Stimulated activated CD4-positive, alpha-beta T cell treated with anti-CD3 and anti-CD28 coated beads, TNF-alpha, amount 100 ng/mL, for 1 hour (primary cell): ENCODE results near the gene PLCH2.

Experiments used
- DNase-seq, 3 donors: peaks; one replicate each; pipeline ENCODE4 v3.0.0-alpha.2; 2020; ENCODE audit warnings: low read depth in 3 of 3, low spot score in 1 of 3

PLCH2 gene

GRCh38 chr1:2459757-2460156 lies 16.3 kb upstream of the PLCH2 start:
- DNase-seq: no peak

- no peak for DNase-seq
Observed at GRCh38 chr1:2460203-2460602, 15.9 kb upstream of the PLCH2 start.

GRCh38 chr1:2460996-2461751 lies 14.9 kb upstream of the PLCH2 start:
- DNase-seq: no peak

DNA sequence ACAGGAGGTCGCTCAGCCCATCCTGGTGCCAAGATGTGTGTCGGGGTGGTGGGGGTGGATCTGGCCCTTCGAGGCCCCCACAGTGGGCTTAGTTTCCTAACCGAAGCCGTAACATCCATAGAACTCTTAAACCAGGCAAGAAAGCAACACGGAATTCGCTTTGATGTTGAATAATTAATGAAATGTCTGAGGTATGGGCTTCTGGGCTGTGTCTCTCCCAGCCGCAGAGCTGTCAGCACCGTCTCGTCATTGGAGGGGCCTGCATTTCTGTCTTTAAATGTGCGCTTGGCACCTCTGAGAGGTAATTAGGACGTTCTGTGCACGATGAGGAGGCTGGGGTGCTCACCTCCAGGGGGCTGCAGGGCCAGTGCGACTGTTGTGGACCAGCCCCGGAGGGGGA lies 13.3 kb upstream of the PLCH2 start:
- DNase-seq: no peak

DNA sequence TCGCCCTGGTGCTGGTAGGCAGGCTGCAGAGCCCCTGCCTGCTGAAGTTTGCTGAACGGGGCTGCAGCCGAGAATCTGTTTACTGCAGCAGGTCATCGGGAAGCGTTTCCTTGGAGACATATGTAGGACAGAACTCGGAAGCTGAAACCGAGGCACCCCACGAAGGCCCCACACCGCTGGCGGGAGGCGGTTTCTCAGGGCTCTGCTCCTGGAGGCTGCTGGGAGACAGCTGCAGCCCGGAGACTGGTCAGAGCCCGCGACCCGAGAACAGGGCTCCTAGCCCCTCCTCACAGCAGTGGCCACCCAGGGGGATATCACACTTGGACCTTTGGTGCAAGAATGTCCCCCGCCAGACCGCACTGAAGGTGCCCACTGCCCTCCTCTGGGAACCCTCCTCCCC lies 12.7 kb upstream of the PLCH2 start:
- no peak for DNase-seq

GRCh38 chr1:2465371-2466269 lies 10.5 kb upstream of the PLCH2 start:
- DNase-seq: no peak

DNA sequence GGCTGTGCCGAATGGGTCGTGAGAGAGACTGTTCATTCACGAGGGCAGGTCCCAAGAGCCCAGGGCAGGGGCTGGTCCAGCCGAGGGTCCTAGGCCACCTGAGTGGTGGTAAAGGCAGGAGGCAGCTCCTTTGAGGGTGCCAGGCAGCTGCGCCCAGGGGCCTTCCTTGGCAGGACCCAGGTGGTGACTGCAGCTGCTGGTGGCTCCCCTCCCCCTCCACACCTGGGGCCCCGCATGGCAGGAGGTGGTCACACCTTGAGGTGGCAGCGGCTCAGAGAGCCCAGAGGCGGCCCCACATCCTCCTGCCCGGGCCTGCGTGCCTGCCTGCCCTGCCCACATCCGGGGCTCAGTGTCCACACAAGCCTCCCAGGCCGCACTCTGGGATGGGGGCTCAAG lies 9.8 kb upstream of the PLCH2 start:
- no peak for DNase-seq

DNA sequence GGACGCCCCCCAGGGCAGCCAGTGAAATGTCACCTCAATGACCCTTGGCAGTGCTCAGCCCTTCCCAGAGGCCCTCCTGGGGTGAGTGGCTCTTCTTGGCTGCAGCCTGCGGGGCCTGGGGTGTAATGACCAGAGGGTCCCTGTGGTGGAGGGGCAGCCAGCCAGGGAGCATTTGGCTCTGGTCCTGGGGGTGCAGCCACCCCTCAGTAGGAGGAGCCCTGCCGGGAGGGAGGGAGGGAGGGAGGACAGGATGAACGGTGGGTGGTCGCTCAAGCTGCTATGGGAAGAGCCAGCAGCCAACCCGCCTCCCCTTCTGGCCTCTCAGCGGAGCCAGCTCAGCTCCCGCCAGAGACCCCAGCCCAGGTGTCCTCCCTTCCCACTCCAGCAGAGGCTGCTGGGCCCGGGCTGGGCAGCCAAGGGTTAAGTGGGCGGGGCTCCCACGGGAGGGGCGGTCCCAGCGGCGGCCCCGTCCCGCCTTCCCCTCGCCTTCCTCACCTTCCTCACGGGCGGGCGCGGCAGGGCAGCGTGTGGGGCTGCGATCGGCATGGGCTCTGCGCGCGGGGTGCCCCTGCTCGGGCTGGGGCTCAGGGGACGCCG lies 9.0 kb upstream of the PLCH2 start:
- DNase-seq: peak in 1 of 3 donors; percentile 22

GRCh38 chr1:2468041-2468472 lies 8.0 kb upstream of the PLCH2 start:
- DNase-seq: peak in 1 of 3 donors; percentile 22

GRCh38 chr1:2468540-2468939 lies 7.5 kb upstream of the PLCH2 start:
- DNase-seq: no peak

- no peak for DNase-seq
Observed at GRCh38 chr1:2469103-2469940, 6.8 kb upstream of the PLCH2 start.

DNA sequence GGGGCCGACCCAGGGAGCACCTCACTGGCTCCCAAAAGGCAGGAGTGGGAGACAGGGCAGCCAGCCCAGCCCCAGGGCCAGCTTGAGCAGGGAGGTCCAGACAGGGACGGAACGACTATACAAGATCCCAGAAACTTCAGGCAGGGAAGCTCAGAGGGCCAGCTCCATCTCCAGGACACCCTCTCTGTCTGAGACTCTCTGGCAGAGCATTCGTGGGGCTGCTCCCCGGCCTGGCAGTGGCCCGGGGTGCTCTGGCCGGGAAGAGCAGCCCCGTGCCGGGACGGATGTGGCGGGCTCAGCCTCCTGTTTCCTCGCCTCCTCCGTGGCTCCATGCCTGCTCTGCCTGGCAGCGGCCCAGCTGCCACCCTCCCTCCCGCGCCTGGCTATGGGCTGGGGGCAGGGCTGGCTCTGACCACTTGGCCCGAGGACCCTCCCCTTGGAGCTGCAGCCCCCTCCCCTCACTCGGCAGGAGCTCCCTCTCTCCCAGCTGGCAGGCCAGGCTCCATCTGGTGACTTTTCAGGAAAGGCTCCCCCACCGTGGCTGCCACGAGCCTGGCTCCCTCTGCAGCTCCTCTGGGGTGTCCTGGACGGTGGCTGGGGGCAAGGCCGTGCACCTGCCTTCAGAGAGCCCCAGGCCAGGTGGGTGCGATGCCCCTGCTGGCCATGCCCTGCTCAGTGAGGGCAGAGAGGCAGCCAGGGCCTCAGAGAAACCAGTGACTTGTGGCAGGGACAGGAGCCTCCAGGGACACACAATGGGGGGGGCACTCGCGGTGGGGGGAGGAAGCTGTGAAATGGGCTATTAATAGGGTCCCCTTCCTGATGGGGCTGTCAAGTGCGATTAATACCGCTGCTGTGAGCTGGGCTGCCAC lies 5.6 kb upstream of the PLCH2 start:
- no peak for DNase-seq

- no peak for DNase-seq
Observed at GRCh38 chr1:2471159-2471471, 5.0 kb upstream of the PLCH2 start.

DNA sequence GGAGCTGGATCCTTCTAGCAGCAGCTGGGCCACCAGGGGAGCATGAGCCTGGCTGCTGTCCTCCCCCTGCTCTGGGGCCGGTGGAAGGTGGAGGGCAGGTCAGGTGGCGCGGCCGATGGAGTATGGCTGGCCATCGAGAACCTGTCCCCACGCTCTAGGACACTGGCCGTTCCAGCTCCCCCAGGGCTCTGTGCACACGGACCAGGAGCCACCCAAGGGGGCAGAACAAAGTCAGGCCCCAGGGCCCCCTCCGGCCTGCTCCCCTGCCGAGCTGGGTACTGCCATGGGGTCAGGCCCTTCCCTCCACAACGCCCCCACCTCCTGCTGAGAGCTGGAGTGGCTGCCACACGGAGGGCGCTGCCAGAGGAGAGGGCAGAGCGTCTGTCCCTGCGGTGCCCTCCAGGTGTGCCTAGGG lies 4.5 kb upstream of the PLCH2 start:
- DNase-seq: no peak

GRCh38 chr1:2472109-2472508 lies 4.0 kb upstream of the PLCH2 start:
- no peak for DNase-seq

- no peak for DNase-seq
Observed at GRCh38 chr1:2472561-2473177, 3.4 kb upstream of the PLCH2 start.

DNA sequence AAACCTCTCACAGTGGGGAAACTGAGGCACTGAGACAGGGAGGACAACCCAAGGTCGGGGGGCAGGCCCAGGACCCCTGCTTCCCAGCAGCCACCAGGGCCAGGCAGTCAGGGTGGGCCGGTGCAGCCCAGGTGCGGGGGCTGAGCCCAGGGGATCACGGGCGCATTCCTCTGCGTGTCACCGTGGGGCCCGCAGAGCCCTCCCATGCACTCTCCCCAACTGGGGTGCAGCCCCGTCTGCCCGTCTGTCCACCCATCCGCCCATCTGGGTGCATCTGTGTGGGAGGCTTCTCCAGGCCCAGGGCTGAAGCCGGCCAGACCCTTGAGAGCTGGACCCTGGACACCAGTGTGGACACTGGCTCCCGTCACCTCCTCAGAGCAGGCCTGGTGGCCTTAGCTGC lies 2.9 kb upstream of the PLCH2 start:
- DNase-seq: no peak

- DNase-seq: no peak
Observed at GRCh38 chr1:2474104-2474844, 1.8 kb upstream of the PLCH2 start.

- no peak for DNase-seq
Observed at GRCh38 chr1:2474933-2475371, 1.1 kb upstream of the PLCH2 start.
